GM12801 (cell line): Measurements from ENCODE around the gene SNAI1.

Experiments
- TF ChIP-seq, protein P1 (sequence below): IDR thresholded peaks from one replicate; pipeline ENCODE4 v1.5.1; 2011; ENCODE audit warnings: control low read depth; ENCODE audit not compliant: insufficient read length; ENCODE audit errors: extremely low read depth

The SNAI1 gene

DNA sequence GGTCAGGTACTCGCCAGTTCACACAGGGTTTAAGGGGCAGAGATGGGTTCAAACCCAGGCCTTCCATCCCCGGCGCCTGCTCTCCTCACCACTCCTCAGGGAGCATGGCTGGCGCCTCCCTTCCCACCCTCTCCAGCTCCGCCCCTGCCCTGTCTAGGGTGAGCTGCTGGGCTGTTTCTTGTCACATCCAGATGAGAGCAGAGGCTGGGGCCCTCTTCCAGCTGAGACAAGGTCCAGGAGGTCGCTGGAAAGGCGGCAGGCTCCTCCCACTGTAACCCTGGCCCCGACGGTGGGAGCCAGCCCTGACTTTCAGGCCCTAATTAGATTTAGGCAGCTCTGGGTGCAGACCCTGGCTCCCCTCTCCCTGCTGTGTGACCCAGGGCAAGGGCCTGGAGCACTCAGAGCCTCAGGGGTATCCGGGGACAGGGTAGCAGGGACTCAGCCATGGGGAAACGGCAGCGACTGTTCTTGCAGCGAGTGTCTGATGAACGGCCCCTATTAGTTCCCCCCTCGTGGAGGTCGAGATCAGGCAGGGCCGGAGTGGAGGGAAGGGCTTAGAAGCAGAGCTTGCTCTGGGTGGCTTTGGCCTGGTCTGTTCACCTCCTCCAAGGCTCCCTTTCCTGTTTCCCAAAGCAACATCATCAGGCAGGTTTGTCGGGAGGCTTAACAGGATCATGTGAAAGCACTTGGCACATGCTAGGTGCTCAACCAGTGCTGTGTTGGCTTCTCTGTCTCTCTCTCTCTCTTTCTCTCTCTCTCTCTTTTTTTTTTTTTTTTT is 33.4 kb downstream of the SNAI1 start:
- TF ChIP-seq, protein P1, sequence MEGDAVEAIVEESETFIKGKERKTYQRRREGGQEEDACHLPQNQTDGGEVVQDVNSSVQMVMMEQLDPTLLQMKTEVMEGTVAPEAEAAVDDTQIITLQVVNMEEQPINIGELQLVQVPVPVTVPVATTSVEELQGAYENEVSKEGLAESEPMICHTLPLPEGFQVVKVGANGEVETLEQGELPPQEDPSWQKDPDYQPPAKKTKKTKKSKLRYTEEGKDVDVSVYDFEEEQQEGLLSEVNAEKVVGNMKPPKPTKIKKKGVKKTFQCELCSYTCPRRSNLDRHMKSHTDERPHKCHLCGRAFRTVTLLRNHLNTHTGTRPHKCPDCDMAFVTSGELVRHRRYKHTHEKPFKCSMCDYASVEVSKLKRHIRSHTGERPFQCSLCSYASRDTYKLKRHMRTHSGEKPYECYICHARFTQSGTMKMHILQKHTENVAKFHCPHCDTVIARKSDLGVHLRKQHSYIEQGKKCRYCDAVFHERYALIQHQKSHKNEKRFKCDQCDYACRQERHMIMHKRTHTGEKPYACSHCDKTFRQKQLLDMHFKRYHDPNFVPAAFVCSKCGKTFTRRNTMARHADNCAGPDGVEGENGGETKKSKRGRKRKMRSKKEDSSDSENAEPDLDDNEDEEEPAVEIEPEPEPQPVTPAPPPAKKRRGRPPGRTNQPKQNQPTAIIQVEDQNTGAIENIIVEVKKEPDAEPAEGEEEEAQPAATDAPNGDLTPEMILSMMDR: no peak

DNA sequence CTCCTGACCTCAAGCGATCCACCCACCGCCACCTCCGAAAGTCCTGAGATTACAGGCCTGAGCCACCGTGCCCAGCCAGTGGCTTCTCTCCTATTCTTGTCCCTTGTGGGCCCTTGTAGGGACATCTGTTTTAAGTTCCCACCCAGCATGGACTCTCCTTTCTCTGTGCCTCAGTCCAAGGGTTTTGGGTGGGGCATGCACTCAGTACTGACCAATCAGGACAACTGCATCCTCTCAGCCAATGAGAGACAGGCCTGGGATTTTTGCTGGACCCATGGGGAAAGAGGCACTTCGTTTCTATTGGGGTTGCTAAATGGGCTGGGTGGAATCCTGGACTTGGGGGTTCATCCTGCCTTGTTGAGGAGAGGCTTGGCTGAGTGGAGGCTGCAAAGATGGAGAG is 34.4 kb downstream of the SNAI1 start:
- TF ChIP-seq, protein P1: no peak

DNA sequence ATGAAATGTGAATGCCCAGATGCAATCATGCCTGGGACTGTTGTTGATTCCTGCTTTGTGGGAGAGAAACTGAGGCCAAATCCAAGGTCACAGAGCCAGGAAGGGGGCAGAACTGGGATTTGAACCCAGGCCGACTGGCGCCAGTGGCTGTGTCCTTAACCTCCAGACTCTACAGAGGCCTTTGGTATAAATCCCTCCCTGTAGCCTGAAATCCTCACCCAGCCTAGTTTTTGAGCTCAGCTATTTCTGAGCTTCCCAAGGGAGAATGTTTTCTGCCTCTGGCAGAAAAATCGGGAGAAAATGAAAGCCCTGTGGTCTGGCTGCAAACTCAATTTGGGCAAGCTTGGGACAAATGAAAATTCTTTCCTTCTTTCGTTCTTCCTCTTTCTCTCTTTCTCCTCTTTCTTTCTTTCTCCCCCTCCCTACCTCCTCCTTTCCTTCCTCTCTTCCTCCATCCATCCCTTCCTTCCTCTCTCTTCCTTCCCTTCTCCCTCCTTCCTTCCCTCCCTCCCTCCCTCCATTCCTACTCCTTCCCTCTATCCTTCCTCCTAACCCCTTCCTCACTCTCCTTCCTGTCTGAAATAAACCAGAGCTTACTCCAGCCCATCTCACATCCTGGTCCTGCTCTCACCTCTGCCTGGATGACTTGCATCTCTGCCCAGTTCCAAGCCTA is 34.9 kb downstream of the SNAI1 start:
- TF ChIP-seq, protein P1: no peak

DNA sequence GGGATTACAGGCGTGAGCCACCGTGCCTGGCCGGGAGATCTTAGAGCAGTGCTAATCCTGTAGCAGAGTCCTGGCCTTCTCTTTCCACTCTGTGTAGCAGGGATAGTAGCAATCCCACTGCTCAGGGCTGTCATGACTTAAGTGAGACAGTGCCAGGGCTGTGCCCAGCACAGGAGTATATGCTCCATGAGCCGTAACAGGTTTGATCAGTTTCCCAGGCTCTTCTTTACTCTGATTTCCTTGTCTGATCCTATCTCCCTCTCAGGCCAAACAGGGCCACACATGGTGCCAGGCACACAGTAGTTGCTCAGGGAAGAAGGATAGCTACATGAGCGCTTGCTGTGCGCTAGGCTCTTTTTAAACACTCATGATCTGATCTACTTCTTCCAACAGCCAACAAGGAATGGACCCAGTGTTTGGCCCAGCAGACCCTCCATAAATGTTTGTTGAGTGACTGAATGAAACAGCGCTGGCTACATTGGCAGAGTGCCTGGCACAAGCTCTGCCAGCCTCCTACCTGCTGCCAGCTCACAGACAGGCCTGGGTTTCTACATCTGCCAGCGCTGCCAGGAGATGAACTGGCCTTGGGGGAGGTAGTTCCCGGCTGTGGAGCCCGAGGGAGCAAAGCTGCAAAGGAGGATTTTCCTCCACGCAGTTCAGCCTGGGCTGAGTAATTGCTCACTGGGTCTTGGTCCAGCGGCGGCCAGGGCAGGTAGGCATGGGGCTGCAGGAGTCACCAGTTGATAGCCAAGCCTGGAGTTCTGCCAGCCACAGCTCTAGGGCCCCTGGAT is 36.9 kb downstream of the SNAI1 start:
- TF ChIP-seq, protein P1: no peak

GRCh38 chr20:50020288-50020687 is 37.5 kb downstream of the SNAI1 start:
- TF ChIP-seq, protein P1: no peak

DNA sequence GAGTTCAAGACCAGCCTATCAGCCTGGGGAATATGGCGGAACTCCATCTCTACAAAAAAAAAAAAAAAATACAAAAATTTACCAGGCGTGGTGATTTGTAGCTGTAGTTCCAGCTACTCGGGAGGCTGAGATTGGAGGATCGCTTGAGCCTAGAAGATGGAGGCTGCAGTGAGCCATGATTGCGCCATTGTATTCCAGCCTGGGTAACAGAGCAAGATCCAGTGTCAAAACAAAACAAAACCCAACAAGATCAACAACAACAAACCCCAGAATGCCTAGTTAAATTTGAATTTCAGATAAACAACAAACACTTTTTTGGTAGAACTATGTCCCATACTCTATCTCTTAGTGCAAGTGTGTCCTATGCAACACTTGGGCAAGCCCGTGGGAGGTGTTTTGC is 39.9 kb downstream of the SNAI1 start:
- TF ChIP-seq, protein P1: no peak

DNA sequence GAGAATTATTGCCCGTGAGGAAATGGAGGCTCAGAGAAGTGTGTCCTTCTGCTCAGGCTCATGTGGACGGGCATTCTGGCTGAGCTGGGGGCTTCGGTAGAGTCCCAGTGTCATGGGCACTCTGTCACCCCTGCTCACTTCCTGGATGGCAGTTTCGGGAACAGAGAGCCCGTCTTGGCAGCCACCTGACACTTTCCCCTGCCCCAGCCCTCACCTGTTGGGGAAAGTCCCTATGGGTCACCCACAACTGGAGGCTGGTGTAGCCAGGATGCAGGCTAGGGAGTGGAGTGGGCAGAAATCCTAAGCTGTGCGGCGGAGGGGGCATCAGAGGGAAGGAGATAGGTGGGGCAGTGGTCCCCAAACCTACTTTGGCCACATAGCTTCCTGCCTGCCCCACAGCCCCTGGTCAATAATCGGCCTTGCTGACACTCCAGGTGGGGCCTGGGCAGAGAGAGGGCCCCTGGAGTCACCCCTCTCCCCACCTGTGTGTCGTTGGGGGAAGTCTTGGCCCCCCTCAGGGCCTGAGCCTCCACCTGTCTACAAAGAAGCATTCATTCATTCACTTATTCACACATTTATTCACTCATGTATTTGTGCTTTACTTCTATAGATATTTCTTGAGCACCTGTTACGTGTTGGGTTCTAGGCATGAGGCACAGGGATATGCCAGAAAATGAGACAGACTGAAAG is 40.5 kb downstream of the SNAI1 start:
- TF ChIP-seq, protein P1: no peak
